A673 (cell line): ENCODE measurements around the gene CNPY3.

Source experiments
- CTCF ChIP-seq: fragments of 300-800, 200-600 bp; sonication (generic); conservative IDR thresholded peaks from 2 replicates; pipeline ENCODE4 v1.5.1; 2017; ENCODE audit warnings: low read depth, mild to moderate bottlenecking, antibody characterized with exemption, low read length, moderate library complexity, mixed read lengths
- EZH2 ChIP-seq: fragments of 200-600 bp; sonication (generic); IDR thresholded peaks from 2 replicates; pipeline ENCODE4 v1.6.1; 2017; ENCODE audit warnings: borderline replicate concordance, low read depth, mild to moderate bottlenecking, mixed read lengths, antibody characterized with exemption, low read length; ENCODE audit not compliant: poor library complexity, severe bottlenecking

- no peak for TF ChIP-seq CTCF
- no peak for TF ChIP-seq EZH2
These were observed 23.1 kb downstream of the CNPY3 start for GRCh38 chr6:42952389-42952788.
